ENCODE measurements around the gene SLAMF1.

The SLAMF1 gene

GRCh38 chr1:160636076-160636475 lies 10.8 kb downstream of the SLAMF1 start:
- no peak overlapping the region for H3K27ac ChIP-seq
- H3K4me3 ChIP-seq (ENCODE audit: low read depth, low read length): no peak overlapping the region
- in situ Hi-C loops (cut with HindIII; ENCODE audit: low pct_ligation_motif_present, low sequenced_read_pairs): no loop called here
- H3K36me3 ChIP-seq (replicated peaks): no peaks in the 10 kb centered on the region
- TF ChIP-seq CTCF (IDR thresholded peaks at IDR 0.05; ENCODE audit: low read depth, low read length, missing control alignments): no peak
- H3K27me3 ChIP-seq (replicated peaks): no peaks in the 10 kb centered on the region
- DNase-seq: no peak

- H3K27me3 ChIP-seq (replicated peaks): no peaks in the 10 kb centered on the region
- no peaks in the 10 kb centered on the region for H3K36me3 ChIP-seq (replicated peaks)
- DNase-seq: no peak
- H3K27ac ChIP-seq: no peak overlapping the region
- TF ChIP-seq CTCF (IDR thresholded peaks at IDR 0.05; ENCODE audit: low read depth, low read length, missing control alignments): no peak
- in situ Hi-C loops (cut with HindIII; ENCODE audit: low pct_ligation_motif_present, low sequenced_read_pairs): no loop called here
- H3K4me3 ChIP-seq (ENCODE audit: low read depth, low read length): no peak overlapping the region
Observed at GRCh38 chr1:160634543-160635491, 12.0 kb downstream of the SLAMF1 start.

GRCh38 chr1:160633330-160633903 lies 13.4 kb downstream of the SLAMF1 start:
- Histone ChIP-seq H3K4me3 (ENCODE audit: low read depth, low read length) (no peak overlapping the region), H3K27me3 (replicated peaks) (no peaks in the 10 kb centered on the region), H3K27ac (no peak overlapping the region), H3K36me3 (replicated peaks) (no peaks in the 10 kb centered on the region)
- TF ChIP-seq CTCF (IDR thresholded peaks at IDR 0.05; ENCODE audit: low read depth, low read length, missing control alignments): no peak
- in situ Hi-C loops (cut with HindIII; ENCODE audit: low pct_ligation_motif_present, low sequenced_read_pairs): no loop called here
- no peak for DNase-seq

- H3K27ac ChIP-seq: no peak overlapping the region
- DNase-seq: no peak
- TF ChIP-seq CTCF (IDR thresholded peaks at IDR 0.05; ENCODE audit: low read depth, low read length, missing control alignments): no peak
- H3K4me3 ChIP-seq (ENCODE audit: low read depth, low read length): no peak overlapping the region
- in situ Hi-C loops (cut with HindIII; ENCODE audit: low pct_ligation_motif_present, low sequenced_read_pairs): no loop called here
- no peaks in the 10 kb centered on the region for H3K27me3 ChIP-seq (replicated peaks)
- H3K36me3 ChIP-seq (replicated peaks): no peaks in the 10 kb centered on the region
Observed at GRCh38 chr1:160631983-160632625, 14.7 kb downstream of the SLAMF1 start.

- Histone ChIP-seq H3K27ac (no peak overlapping the region), H3K27me3 (replicated peaks) (no peaks in the 10 kb centered on the region), H3K4me3 (ENCODE audit: low read depth, low read length) (no peak overlapping the region), H3K36me3 (replicated peaks) (no peaks in the 10 kb centered on the region)
- no peak for TF ChIP-seq CTCF (IDR thresholded peaks at IDR 0.05; ENCODE audit: low read depth, low read length, missing control alignments)
- in situ Hi-C loops (cut with HindIII; ENCODE audit: low pct_ligation_motif_present, low sequenced_read_pairs): no loop called here
- no peak for DNase-seq
Observed at GRCh38 chr1:160630523-160631451, 16.1 kb downstream of the SLAMF1 start.

Measured in brain microvascular endothelial cell (primary cell).